SH-SY5Y (cell line): ENCODE measurements around the gene ZCCHC14.

Experiments
- GATA2 ChIP-seq: IDR thresholded peaks from 2 replicates; pipeline ENCODE4 v1.6.1; 2011; ENCODE audit warnings: mild to moderate bottlenecking, low read depth, low read length
- GATA3 ChIP-seq: IDR thresholded peaks from 2 replicates; pipeline ENCODE4 v1.6.1; 2011; ENCODE audit warnings: low read depth, mild to moderate bottlenecking, low read length, moderate library complexity

DNA sequence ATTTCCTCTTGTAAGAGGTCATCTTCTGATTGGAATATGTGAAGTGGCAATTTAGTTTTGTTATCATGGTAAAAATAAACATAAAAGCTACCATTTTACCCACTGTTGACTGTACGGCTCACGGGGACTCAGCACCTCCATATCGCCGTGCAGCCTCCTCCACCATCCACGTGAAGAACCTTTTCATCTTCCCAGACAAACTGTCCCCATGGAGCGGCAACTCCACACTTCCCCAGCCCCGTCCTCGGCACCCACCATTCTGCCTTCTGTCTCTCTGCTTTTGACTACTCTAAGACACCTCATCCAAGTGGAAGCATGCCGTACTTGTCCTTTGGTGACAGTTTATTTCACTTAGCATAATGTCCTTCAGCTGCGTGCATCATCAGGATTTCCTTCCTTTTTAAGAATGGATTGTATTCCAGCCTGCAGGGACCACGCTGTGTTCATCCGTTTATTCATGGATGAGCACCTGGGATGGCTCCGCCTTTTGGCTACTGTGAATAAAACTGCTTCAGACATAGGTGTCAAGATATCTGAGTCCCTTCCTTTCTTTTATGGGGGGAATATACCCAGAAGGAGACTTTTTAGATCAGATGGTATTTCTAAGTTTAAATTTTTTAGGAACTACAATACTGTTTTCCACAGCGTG is 123.6 kb downstream of the ZCCHC14 start:
- TF ChIP-seq GATA2 = no peak
- TF ChIP-seq GATA3 = no peak
